HTERT RPE-1 (cell line): ENCODE results near the gene HIVEP2.

ENCODE experiments used
- in situ Hi-C: fragments of 300-500 bp; cut with MboI; formaldehyde crosslinking; loops from 4 replicates; pipeline ENCODE4 v1.14.3; 2020; ENCODE audit warnings: low sequenced_read_pairs

The HIVEP2 gene

DNA sequence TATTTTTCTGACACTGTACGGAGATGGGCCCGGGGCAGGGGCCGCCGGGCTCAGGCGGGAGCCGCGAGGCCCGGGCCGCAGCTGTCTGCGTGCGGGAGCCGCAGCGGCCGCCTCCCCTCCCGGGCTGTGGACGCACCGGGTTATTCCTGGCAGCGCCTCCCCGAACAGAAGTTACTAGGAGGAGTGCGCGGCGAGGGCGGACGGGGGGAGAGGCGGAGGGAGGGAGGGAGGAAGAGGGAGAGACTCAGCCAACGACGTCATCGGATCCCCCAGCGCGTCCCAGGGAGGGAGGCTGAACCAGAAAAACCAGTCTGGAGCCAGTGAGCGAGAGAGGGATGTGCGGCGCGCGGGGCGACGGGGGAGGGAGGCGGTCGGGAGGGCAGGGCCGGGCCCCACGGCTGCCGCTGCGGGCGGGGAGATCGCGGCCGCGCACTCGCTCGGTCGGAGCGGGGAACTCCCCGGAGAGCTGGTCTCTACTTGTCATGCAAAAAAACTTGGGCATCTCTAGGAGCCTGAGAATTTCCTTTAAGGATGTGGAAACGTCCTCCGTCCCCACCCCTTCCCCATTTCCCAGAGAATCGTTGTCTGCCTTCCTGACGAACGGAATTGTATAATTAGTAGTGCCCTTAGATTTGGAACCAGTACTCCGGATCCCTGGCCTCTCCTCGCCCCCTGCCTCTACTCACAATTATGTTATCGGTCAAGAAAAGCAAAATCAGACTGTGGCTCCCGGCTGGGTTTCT is 1.4 kb upstream of the HIVEP2 start:
- in situ Hi-C loops, result no loop called here

GRCh38 chr6:142945446-142946180 is 637 bp upstream of the HIVEP2 start:
- in situ Hi-C loops, result no loop called here

DNA sequence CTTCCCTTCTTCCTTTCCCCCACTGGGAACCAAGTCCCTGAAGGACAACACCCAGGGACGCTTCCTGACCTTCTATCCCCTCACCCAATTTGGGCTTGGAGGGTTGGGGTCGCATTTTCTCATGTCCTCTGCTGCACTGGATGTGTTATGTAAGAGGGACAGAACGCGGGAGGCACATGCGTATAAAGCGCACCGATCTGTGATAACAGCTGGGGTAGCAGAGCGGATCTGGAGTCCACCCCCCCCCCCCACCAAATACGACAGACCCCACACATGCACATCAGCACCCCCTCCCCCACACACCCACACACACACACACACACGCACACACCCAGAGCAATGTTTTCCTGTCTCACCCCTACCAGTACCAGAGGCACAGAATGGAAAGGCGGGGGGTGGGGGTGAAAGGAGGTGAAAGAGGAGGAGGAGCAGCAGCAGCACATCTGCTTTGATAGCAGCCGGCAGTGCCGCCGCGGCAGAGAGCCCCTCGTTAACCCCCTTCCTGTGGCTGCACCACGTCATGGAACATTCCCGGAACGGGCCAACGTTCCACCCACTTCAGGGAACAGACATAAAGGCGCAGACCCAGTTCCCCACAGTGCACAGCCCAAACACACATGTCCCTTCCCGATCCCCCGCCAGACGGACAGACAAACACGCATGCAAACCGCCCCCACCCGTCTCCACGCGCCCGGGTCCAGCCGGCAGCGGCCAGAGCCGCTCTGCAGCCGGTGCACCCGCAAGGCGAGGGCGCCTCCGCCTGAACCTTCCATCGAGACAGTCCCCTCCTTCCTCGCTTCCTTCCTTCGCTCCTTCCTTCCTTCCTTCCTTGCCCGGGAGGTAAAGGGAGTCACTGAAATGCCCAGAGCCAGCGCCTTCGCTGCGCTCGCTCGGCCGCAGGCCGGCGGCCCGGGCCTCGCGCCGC is 590 bp downstream of the HIVEP2 start:
- in situ Hi-C loops, result no loop called here

GRCh38 chr6:142943711-142944123 is 1.3 kb downstream of the HIVEP2 start:
- in situ Hi-C loops, result no loop called here

- in situ Hi-C loops, result no loop called here
Measured at GRCh38 chr6:142942805-142943227, 2.2 kb downstream of the HIVEP2 start.

- in situ Hi-C loops, result no loop called here
Measured at GRCh38 chr6:142942238-142942637, 2.7 kb downstream of the HIVEP2 start.

GRCh38 chr6:142941018-142941417 is 4.0 kb downstream of the HIVEP2 start:
- in situ Hi-C loops, result no loop called here

- in situ Hi-C loops, result no loop called here
Measured at GRCh38 chr6:142940487-142940886, 4.5 kb downstream of the HIVEP2 start.

- in situ Hi-C loops, result no loop called here
Measured at GRCh38 chr6:142938510-142938909, 6.5 kb downstream of the HIVEP2 start.

DNA sequence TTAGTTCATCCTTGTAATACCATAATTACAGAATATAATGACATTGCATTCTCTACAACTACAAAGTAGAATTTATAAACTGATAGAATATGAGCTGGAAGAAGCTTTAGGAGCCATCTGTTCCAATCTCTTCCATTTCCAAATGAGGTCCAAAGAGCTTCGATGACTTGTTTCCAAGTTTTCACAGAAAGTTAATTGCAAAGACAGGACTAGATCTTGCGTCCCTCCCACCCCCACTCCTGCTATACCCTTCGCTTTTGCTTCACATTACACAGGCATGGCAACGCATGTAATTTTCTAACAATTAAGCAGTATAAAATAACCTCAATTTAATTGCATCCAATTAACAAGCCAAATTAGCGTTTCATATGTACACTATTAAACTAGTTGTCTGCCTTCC is 7.0 kb downstream of the HIVEP2 start:
- in situ Hi-C loops, result no loop called here

GRCh38 chr6:142935553-142936517 is 9.1 kb downstream of the HIVEP2 start:
- in situ Hi-C loops, result no loop called here

DNA sequence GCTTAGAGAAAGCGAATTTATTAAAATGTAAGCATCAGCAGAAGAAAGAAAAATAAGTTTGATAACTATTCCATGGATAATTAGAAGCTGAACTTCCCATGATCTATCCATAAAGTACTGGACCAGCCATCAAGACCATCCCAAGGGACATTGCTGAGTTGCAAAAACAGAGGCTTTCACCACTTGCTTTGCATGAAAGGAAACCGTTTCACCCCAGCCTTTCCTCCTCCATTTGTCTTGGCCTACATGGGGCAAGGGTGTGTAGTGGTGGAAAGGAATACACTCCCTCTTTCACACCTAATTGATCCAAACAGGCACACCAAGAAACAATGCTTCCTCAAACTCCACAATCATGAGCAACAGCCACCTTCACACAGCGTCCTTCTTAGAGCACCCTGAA is 10.4 kb downstream of the HIVEP2 start:
- in situ Hi-C loops, result no loop called here

DNA sequence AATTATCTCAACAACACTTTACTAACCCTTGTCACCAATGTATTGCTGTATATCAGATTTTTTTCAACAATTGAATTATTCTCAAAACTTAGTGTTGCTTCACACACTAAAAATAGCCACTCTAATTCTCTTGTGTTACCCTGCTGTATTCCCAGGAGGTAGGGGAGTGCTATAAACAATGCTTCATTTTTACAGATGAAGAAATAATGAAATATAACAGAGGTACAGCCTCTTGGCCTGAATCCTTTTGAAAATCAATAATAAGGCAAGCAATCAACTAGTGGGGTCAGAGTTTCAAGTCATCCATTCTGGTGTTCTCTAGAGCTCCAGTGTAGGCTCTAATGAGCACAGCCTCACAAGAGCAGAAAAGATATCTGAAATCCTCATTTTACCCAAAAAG is 10.9 kb downstream of the HIVEP2 start:
- in situ Hi-C loops, result no loop called here

DNA sequence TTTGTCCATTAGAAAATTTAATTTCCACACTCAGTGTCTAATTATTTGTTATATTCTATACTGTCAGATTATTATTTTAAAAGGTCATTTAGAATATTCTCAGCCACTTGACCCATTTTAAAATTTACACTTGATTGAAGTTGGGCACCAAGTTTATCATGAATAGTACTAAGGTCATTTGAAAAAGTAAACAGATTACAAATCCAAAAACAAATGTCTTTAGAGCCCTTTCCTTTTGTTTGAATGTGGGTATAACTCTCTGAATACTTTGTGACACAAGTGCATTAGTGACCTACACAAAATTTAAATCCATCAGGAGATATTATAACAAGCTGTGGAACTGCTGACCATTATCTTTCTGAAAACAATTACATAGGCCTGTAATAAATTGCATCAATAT is 11.3 kb downstream of the HIVEP2 start:
- in situ Hi-C loops, result no loop called here

DNA sequence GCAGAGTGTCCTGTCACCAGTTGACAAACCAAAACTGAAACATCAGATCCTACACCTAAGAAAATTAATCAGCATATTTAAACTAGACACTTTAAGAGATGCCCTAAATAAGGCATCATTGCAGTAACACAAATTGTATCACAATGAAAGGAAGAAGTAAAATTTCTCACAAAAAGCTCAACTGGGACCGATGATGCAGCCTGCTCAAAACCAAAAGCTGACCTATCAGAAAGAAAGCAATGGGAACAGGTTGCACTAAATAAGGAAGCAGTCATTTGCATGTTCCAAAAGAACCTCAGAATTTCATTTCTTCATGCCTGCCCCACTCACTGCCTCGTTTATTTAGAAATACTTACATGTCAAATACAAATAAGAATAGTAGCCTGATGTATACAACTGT is 12.1 kb downstream of the HIVEP2 start:
- in situ Hi-C loops, result no loop called here

GRCh38 chr6:142929751-142930358 is 15.1 kb downstream of the HIVEP2 start:
- in situ Hi-C loops, result no loop called here

DNA sequence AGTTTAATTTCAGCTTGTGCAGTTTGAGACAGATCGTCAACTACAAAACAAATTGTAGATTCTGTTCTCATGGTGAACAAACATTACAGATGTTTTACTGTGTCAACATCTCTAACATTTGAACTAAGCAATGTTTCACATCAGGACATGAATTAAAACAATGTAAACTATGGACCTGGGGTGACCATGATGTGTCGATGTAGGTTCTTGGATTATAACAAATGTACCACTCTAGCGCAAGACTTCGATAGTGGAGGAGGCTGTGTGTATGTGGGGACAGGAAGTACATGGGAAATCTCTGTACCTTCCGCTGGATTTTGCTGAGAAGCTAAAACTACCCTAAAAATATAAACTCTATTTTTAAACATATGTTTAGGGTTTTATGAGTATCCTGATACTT is 17.1 kb downstream of the HIVEP2 start:
- in situ Hi-C loops, result no loop called here

GRCh38 chr6:142927271-142927580 is 17.8 kb downstream of the HIVEP2 start:
- in situ Hi-C loops, result no loop called here

DNA sequence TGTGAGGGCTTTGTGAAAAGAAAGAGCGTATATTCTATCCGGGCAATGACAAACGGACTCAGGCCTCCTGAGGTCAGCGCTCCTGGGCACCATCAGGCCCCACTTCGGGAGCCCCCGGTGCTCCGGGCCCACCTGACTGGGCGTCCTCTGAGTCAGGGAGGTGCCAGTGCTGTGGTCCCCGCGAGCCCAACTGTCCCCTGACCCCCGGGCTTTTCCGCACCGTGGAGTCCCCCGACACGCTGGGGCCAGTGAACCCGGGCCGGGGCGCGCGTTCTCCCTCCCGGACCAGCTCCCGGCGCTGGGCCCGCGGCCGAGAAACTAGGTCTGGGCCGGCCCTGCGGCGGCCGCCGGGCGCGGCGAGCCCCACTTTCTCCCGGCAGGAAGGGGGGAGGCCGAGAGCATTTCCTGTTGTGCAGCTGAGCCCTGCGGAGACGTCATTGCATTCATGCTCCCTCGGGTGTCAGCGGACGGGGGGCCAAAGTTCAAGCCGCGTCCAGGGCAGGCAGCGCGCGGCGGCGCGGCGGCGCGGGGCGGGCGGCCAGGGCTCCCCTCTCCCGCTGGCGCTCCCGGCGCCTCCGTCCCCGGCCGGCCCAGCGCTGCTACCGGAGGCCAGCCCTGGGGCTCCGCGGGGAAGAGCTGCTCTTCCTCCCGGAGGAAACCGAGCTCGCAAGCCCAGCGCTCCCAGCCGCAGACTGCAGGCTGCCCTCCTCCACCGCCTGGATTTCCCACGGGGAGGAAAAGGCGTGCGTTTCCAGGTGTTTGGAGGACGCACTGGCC is 18.3 kb downstream of the HIVEP2 start:
- in situ Hi-C loops, result no loop called here
